Coronary artery (tissue), 2 donors: ENCODE data around the gene PPP4R3A.
A peak's percentile ranks its signal among the peaks of the same experiment; 100 is the strongest.

Experiments
- DNase-seq: peaks from one replicate; pipeline ENCODE4 v3.0.0-alpha.2; 2017; ENCODE audit warnings: low spot score
- H3K27ac ChIP-seq, 2 donors: fragments of 200-600 bp; sonication (generic); one replicate each; pipeline ENCODE4 v1.5.1; 2016 to 2019
- H3K4me3 ChIP-seq: fragments of 200-600 bp; sonication (generic); 2 replicates; pipeline ENCODE4 v1.5.1; 2016; ENCODE audit warnings: mild to moderate bottlenecking, moderate library complexity
- CTCF ChIP-seq: fragments of 200-600 bp; sonication (generic); IDR thresholded peaks from one replicate; pipeline ENCODE4 v1.5.1; 2019; ENCODE audit warnings: antibody characterized with exemption

Gene PPP4R3A

DNA sequence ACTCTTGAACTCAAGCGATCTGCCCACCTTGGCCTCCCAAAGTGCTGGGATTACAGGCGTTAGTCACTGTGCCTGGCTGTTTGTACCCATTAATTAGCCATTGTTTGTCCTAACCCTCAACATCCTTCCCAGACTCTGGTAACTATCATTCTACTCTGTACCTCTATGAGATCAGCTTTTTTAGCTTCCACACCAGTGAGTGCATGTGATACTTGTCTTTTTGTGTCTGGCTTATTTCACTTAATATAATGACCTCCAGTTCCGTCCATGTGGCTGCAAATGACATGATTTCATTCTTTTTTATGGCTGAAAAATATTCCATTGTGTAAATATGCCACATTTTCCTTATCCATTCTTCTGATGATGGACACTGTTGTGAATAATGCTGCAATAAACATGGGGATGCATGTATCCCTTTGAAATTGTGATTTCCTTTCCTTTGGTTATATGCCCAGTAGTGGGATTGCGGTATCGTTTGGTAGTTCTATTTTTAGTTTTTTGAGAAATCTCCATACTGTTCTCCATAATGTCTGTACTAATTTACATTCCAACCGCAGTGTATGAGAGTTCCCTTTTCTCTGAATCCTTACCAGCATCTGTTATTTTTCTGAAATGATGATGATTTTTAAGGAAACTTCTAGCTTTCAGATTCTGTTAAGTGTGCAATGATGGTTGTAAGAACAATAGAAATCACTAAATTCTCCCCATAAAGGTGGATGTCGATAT is 6.7 kb upstream of the PPP4R3A start:
- H3K27ac ChIP-seq, result no peak overlapping the region
- no peak for DNase-seq
- no peak for TF ChIP-seq CTCF
- no peak overlapping the region for H3K4me3 ChIP-seq

GRCh38 chr14:91515979-91516378 is 5.9 kb upstream of the PPP4R3A start:
- TF ChIP-seq CTCF, result no peak
- DNase-seq, result no peak
- no peak overlapping the region for H3K27ac ChIP-seq
- H3K4me3 ChIP-seq, result no peak overlapping the region

- DNase-seq, result no peak
These were observed 903 bp upstream of the PPP4R3A start for GRCh38 chr14:91511043-91511383.

GRCh38 chr14:91509878-91510170 is 286 bp downstream of the PPP4R3A start:
- TF ChIP-seq CTCF, result no peak
- peak overlapping the region; percentile 84 for H3K4me3 ChIP-seq
- peak overlapping the region; percentile 96 for H3K27ac ChIP-seq
- no peak for DNase-seq

More at GRCh38 chr14:91511043-91511383, 903 bp upstream of the PPP4R3A start:
- TF ChIP-seq CTCF, result no peak
- Histone ChIP-seq H3K4me3 (peak overlapping the region; percentile 84), H3K27ac (peak overlapping the region; percentile 96)

DNA sequence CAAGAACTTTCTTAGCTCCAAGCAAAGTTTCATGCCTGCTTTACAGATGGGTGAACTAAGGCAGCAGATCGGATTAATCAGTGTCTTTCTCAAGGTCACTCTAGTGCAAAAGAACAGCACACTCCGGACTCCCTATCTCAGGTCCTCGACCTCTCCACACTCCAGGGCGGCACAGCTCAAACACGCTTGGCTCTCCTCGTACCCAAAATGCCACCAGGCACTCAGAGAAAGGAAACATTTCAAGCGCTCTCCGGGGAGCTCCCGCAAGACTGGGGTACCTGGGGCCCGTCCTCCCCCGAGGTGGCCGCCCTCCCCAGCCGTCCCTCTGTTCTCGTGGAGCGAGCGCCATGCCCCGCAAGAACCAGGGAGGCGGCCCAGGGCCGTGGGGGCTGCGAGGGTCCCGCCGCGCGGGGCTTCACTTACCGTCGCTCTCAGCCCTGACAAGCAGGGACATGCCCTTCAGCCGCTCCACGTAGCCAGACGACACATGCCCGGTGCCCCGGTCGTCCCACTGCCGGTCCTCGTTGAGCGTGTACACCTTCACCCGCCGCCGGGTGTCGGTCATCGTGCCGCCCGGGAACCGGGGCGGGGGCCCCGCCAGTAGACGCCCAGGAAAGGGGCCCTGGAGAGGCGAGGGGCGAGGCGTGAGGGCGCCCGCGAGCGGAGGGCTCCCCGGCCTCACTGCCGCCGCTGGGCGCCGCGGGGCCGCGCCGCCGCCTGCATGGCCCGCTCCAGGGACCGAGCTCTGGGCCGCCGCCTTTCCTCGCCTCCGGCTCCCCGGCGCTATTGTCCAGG is 830 bp downstream of the PPP4R3A start:
- peak overlapping the region; percentile 84 for H3K4me3 ChIP-seq
- no peak for TF ChIP-seq CTCF
- peak; percentile 78 for DNase-seq
- peak overlapping the region; percentile 96 for H3K27ac ChIP-seq

- peak overlapping the region in 1 of 2 donors; percentile 96 for H3K27ac ChIP-seq
- TF ChIP-seq CTCF, result no peak
- DNase-seq, result no peak
- peak overlapping the region; percentile 84 for H3K4me3 ChIP-seq
These were observed 2.0 kb downstream of the PPP4R3A start for GRCh38 chr14:91508105-91508504.

- TF ChIP-seq CTCF, result no peak
- Histone ChIP-seq H3K4me3 (peak overlapping the region; percentile 35), H3K27ac (no peak overlapping the region)
- DNase-seq, result no peak
These were observed 3.9 kb downstream of the PPP4R3A start for GRCh38 chr14:91506226-91506625.
